Peyer's patch (tissue), 4 donors: ENCODE measurements around the gene NR6A1.

ENCODE experiments used
- POLR2A ChIP-seq, 2 donors: fragments of 450-650 bp; IDR thresholded peaks; one replicate each; pipeline ENCODE4 v1.5.1; 2017; ENCODE audit warnings: antibody characterized with exemption in 2 of 2, mild to moderate bottlenecking in 2 of 2, moderate library complexity in 2 of 2
- TF ChIP-seq, protein P1 (sequence below), 6 experiments: fragments of 450-650 bp in 4 of 6; fragments of 200-600 bp in 2 of 6; sonication (generic) in 1 of 6; IDR thresholded peaks; one replicate each; pipeline ENCODE4 v1.5.1; 2017 to 2019; ENCODE audit warnings: antibody characterized with exemption in 6 of 6, mild to moderate bottlenecking in 3 of 6, moderate library complexity in 1 of 6

DNA sequence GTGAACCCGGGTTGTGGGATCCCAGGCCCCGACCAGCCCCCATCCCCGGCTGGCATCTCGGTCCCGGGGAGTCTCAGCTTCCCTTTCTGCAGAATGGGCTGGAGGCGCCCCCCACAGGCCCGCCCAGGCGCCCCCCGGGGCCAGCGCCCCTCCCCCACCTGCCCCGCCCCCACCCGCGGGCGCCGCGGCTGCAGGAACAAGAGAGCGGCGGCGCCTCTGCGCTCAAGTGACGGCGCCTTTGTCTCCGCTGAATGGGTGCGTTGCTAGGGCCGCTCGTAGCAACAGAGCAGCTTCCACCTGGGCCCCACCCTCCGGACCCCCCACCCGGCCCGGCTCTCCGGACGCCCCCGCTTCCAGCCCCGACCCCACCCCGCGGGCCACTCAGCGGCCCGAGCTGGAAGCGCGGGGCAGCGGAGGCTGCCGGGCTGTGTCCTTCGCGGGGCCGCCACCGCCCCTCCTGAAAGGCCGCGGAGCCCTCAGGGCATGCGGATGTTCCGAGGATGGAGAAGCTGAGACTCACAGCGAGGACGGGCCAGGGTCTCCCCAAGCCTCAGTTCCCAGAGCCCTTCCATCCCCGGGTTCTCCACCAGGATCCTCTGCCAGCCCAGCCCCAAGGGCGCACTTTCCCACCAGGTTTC, 293.3 kb downstream of the NR6A1 start:
- TF ChIP-seq, protein P1, sequence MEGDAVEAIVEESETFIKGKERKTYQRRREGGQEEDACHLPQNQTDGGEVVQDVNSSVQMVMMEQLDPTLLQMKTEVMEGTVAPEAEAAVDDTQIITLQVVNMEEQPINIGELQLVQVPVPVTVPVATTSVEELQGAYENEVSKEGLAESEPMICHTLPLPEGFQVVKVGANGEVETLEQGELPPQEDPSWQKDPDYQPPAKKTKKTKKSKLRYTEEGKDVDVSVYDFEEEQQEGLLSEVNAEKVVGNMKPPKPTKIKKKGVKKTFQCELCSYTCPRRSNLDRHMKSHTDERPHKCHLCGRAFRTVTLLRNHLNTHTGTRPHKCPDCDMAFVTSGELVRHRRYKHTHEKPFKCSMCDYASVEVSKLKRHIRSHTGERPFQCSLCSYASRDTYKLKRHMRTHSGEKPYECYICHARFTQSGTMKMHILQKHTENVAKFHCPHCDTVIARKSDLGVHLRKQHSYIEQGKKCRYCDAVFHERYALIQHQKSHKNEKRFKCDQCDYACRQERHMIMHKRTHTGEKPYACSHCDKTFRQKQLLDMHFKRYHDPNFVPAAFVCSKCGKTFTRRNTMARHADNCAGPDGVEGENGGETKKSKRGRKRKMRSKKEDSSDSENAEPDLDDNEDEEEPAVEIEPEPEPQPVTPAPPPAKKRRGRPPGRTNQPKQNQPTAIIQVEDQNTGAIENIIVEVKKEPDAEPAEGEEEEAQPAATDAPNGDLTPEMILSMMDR (IDR thresholded peaks at IDR 0.05) = no peak
- TF ChIP-seq POLR2A (IDR thresholded peaks at IDR 0.05) = no peak
